Glutamatergic neuron (in vitro differentiated cells): ENCODE measurements around the gene ANKRD6. TPM values are rescaled to one million over a fixed set of nuclear protein-coding genes. Genes with fewer than 3 reads are reported as not detected.

Experiments
- total RNA-seq: library from RNA; stranded (reverse); fragmentation: NEBNext Ultra II Directional; extraction: Animal tissue kit (Norgen Biotek cat#: 25700); gene quantifications from one replicate; pipeline ENCODE4 v1.2.1, GENCODE V29; 2021; ENCODE audit not compliant: unreplicated experiment

Gene ANKRD6
- total RNA-seq, 1 donor from 2014 or later, result 31.9 TPM

Other genes with a start within 250 kb of the ANKRD6 start
- not detected for gene GABRR1, start 215.8 kb upstream of the ANKRD6 start, total RNA-seq
- gene GABRR2, start 117.9 kb upstream of the ANKRD6 start, total RNA-seq, result 0.49 TPM
- 31.5 TPM for gene UBE2J1, start 80.4 kb upstream of the ANKRD6 start, total RNA-seq
- 14.7 TPM for gene RRAGD, start 20.9 kb upstream of the ANKRD6 start, total RNA-seq
- 30.2 TPM for gene LYRM2, start 205.6 kb downstream of the ANKRD6 start, total RNA-seq